Vagina (tissue), 2 donors: ENCODE results near the gene ELMOD1. TPM values are rescaled to one million over a fixed set of nuclear protein-coding genes. Genes with fewer than 3 reads are reported as not detected.

Source experiments
- DNase-seq, 2 donors: peaks; one replicate each; pipeline ENCODE4 v3.0.0-alpha.2; 2017; ENCODE audit errors: extremely low spot score in 2 of 2
- H3K27ac ChIP-seq: fragments of 200-600 bp; sonication (generic); one replicate; pipeline ENCODE4 v1.5.1; 2019
- H3K27me3 ChIP-seq: fragments of 200-600 bp; sonication (generic); one replicate; pipeline ENCODE4 v1.5.1; 2019
- H3K36me3 ChIP-seq, 2 donors: fragments of 200-600 bp; sonication (generic); one replicate each; pipeline ENCODE4 v1.5.1; 2017 to 2019
- H3K4me1 ChIP-seq: fragments of 200-600 bp; sonication (generic); one replicate; pipeline ENCODE4 v1.5.1; 2019
- H3K4me3 ChIP-seq, 2 donors: fragments of 200-600 bp; sonication (generic); 1 replicate in 1 of 2; 2 replicates in 1 of 2; pipeline ENCODE4 v1.5.1; 2016 to 2019
- H3K9me3 ChIP-seq: fragments of 200-600 bp; sonication (generic); one replicate; pipeline ENCODE4 v1.5.1; 2019
- CTCF ChIP-seq, 3 experiments: fragments of 450-650 bp in 2 of 3; fragments of 200-600 bp in 1 of 3; sonication (generic) in 1 of 3; IDR thresholded peaks; one replicate each; pipeline ENCODE4 v1.5.1; 2017 to 2019; ENCODE audit warnings: antibody characterized with exemption in 3 of 3, mild to moderate bottlenecking in 2 of 3, moderate library complexity in 2 of 3
- POLR2A ChIP-seq, 2 donors: fragments of 450-650 bp; IDR thresholded peaks; one replicate each; pipeline ENCODE4 v1.6.1; 2017; ENCODE audit warnings: antibody characterized with exemption in 2 of 2, mild to moderate bottlenecking in 2 of 2, moderate library complexity in 2 of 2
- POLR2AphosphoS5 ChIP-seq, 2 donors: sonication (generic); formaldehyde crosslinking; IDR thresholded peaks; one replicate each; pipeline ENCODE4 v1.9.0; 2017; ENCODE audit warnings: antibody characterized with exemption in 2 of 2, mild to moderate bottlenecking in 2 of 2, low read depth in 1 of 2; ENCODE audit not compliant: insufficient read depth in 1 of 2
- intact Hi-C: fragments of 100-400 bp; cut with DNase I; formaldehyde crosslinking; loops from one replicate; pipeline ENCODE4 v1.15.1; 2023
- total RNA-seq: library from RNA; depleted of rRNA; stranded (reverse); fragments of >200 nt; gene quantifications from one replicate; pipeline ENCODE4 v1.2.3, GENCODE V29; 2016

The ELMOD1 gene
- total RNA-seq, 1 donor from 2014 or later = not detected

GRCh38 chr11:107612445-107612844, 21.5 kb downstream of the ELMOD1 start:
- intact Hi-C loops = no loop called here

GRCh38 chr11:107619926-107620325, 29.0 kb downstream of the ELMOD1 start:
- H3K36me3 ChIP-seq = no peaks in the 10 kb centered on the region
- no peaks in the 10 kb centered on the region for H3K4me1 ChIP-seq
- no peak overlapping the region for H3K27ac ChIP-seq
- H3K27me3 ChIP-seq = no peaks in the 10 kb centered on the region
- no peaks in the 10 kb centered on the region for H3K9me3 ChIP-seq
- TF ChIP-seq POLR2A (IDR thresholded peaks at IDR 0.05) (no peak), CTCF (IDR thresholded peaks at IDR 0.05) (no peak), POLR2AphosphoS5 (IDR thresholded peaks at IDR 0.05; ENCODE audit: insufficient read depth in 1 of 2, low read depth in 1 of 2) (no peak)
- intact Hi-C loops = no loop called here
- H3K4me3 ChIP-seq = no peak overlapping the region
- no peak for DNase-seq

More at GRCh38 chr11:107612445-107612844, 21.5 kb downstream of the ELMOD1 start:
- no peak for TF ChIP-seq POLR2A (IDR thresholded peaks at IDR 0.05)
- no peak for TF ChIP-seq POLR2AphosphoS5 (IDR thresholded peaks at IDR 0.05; ENCODE audit: insufficient read depth in 1 of 2, low read depth in 1 of 2)
- TF ChIP-seq CTCF (IDR thresholded peaks at IDR 0.05) = no peak
- H3K4me3 ChIP-seq = no peak overlapping the region
- DNase-seq = no peak
- H3K9me3 ChIP-seq = no peaks in the 10 kb centered on the region
- no peaks in the 10 kb centered on the region for H3K27me3 ChIP-seq
- H3K36me3 ChIP-seq = no peaks in the 10 kb centered on the region
- no peaks in the 10 kb centered on the region for H3K4me1 ChIP-seq
- H3K27ac ChIP-seq = no peak overlapping the region

- no peak for DNase-seq
- H3K36me3 ChIP-seq = no peaks in the 10 kb centered on the region
- no peak overlapping the region for H3K27ac ChIP-seq
- H3K4me1 ChIP-seq = no peaks in the 10 kb centered on the region
- H3K4me3 ChIP-seq = no peak overlapping the region
- no peaks in the 10 kb centered on the region for H3K9me3 ChIP-seq
- H3K27me3 ChIP-seq = no peaks in the 10 kb centered on the region
- no peak for TF ChIP-seq POLR2AphosphoS5 (IDR thresholded peaks at IDR 0.05; ENCODE audit: insufficient read depth in 1 of 2, low read depth in 1 of 2)
- no peak for TF ChIP-seq POLR2A (IDR thresholded peaks at IDR 0.05)
- no peak for TF ChIP-seq CTCF (IDR thresholded peaks at IDR 0.05)
- intact Hi-C loops = no loop called here
Observed at GRCh38 chr11:107621081-107621480, 30.1 kb downstream of the ELMOD1 start.

- H3K36me3 ChIP-seq = no peaks in the 10 kb centered on the region
- no peaks in the 10 kb centered on the region for H3K4me1 ChIP-seq
- DNase-seq = no peak
- H3K27me3 ChIP-seq = no peaks in the 10 kb centered on the region
- H3K4me3 ChIP-seq = no peak overlapping the region
- TF ChIP-seq CTCF (IDR thresholded peaks at IDR 0.05) (no peak), POLR2AphosphoS5 (IDR thresholded peaks at IDR 0.05; ENCODE audit: insufficient read depth in 1 of 2, low read depth in 1 of 2) (no peak), POLR2A (IDR thresholded peaks at IDR 0.05) (no peak)
- intact Hi-C loops = no loop called here
- H3K27ac ChIP-seq = no peak overlapping the region
- H3K9me3 ChIP-seq = no peaks in the 10 kb centered on the region
Observed at GRCh38 chr11:107623183-107623582, 32.2 kb downstream of the ELMOD1 start.

- H3K4me3 ChIP-seq = no peak overlapping the region
- no peaks in the 10 kb centered on the region for H3K4me1 ChIP-seq
- TF ChIP-seq CTCF (IDR thresholded peaks at IDR 0.05) (no peak), POLR2A (IDR thresholded peaks at IDR 0.05) (no peak), POLR2AphosphoS5 (IDR thresholded peaks at IDR 0.05; ENCODE audit: insufficient read depth in 1 of 2, low read depth in 1 of 2) (no peak)
- no peaks in the 10 kb centered on the region for H3K9me3 ChIP-seq
- H3K27ac ChIP-seq = no peak overlapping the region
- DNase-seq = no peak
- no peaks in the 10 kb centered on the region for H3K27me3 ChIP-seq
- intact Hi-C loops = no loop called here
- no peaks in the 10 kb centered on the region for H3K36me3 ChIP-seq
Observed at GRCh38 chr11:107624983-107625684, 34.2 kb downstream of the ELMOD1 start.
